UCSD-AML1 (cell line): Measurements from ENCODE around the gene CHMP1B.
A peak's percentile ranks its signal among the peaks of the same experiment; 100 is the strongest.
"Not testable (repeated sequence)": the region's sequence is repeated elsewhere in the genome, so short reads cannot be mapped to it uniquely, and the experiment has no call there.

ENCODE experiments used
- DNase-seq: peaks from one replicate; lab custom pipeline; 2025; ENCODE audit not compliant: unreplicated experiment; lab: John Stamatoyannopoulos, UW

The CHMP1B gene

DNA sequence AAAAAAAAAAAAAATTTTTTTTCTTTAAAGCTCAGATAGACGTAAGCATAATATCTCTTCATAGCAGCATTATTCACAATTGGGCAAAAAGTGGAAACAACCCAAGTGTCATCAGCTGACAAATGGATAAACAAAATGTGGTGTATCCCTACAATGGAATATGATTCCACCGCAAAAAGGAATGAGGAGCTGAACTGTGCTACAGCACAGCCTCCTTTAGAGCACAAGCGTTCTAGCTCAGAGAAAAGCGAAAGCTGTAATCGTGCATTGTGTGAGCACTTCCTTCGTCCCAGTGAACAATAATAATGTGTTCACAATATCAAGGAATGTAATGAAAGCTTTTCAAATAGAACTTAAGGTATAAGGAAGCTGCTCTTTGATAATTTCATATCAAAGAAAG lies 11.7 kb upstream of the CHMP1B start:
- DNase-seq: no peak

DNA sequence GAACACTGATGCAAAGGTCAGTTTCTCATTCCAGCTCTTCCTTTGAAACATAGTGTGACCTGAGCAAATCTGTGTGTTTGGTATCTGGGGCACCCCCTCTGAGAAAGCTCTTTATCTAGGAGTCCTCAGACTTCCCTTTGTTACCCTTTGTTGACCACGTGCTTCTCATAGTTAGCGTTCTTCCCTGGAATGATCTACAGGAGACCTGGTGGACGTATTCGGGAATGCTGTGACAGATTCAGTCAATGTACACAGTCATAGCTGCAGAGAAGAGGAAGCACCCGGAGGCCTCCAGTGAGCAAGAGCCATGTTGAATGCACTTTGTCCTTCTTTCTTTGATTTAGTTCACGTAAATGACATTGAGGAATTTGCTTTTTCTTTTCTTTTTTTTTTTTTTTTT lies 10.7 kb upstream of the CHMP1B start:
- DNase-seq: no peak

DNA sequence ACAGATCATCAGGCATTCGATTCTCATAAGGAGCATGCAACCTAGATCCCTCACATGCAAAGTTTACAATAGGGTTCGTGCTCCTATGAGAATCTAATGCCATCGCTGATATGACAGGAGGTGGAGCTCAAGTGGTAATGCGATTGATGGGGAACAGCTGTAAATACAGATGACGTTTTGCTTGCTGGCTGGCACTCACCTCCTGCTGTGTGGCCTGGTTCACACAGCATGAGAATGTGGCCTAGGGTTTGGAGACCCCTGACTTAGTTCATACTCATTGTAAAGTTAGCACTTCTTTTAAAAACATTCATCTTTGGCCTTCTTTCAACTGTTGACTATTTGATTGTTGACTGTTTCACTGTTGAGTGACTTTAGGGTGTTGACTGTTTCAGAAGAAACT lies 8.7 kb upstream of the CHMP1B start:
- DNase-seq: no peak

DNA sequence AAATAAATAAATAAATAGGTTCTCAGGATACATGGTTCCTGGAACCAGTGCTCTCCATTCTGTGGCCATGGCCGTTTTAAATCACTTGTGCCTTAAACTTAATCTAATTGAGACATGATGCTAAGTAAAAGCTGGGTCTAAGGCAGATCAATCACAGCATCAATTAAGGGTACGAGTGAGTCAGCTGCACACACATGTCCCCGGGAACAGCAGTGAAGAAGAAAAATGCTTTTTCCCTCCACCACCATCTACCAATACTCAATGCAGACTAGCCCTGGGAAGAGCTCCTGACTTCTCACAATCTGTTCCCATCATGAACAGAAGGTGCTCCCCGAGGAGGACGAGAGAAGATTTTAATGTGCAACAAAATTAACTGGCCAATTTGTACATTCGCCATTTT lies 6.8 kb upstream of the CHMP1B start:
- no peak for DNase-seq

DNA sequence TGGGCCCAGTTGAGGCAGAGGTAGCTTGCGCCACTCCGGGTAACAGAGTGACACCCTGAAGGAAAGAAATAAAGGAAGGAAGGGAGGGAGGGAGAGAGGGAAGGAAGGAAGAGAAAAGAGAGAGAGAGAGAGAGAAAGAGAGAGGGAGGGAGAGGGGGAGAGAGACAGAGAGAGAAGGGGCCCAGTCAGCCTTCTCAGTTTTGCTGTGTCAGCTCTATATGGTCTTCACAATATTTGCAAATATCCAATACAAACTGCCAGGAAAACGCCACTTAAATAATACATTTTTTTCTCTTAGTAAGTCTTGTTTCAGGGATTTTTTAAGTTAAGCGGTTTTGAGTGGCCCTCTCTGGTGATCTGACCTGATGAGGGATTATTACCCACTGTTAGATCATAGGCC lies 5.6 kb upstream of the CHMP1B start:
- DNase-seq: no peak

DNA sequence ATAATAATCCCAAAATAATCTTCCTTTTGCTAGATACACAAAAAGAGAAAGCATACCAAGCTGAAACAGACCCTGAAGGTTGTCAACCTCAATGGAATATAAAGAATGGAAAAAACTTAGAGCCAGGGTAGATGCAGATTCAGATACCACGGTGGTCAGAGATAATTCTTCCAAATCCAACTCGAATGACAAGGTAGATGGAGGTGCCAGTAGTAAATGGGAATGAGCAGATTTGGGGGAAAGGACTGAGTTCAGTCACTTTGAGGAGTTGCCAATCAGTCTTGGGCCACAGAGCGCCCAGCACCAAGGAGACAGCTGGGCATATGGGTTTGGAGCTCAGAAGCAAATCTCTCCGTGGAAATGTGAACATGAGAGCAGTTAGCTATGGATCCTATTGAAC lies 3.4 kb upstream of the CHMP1B start:
- DNase-seq: no peak

DNA sequence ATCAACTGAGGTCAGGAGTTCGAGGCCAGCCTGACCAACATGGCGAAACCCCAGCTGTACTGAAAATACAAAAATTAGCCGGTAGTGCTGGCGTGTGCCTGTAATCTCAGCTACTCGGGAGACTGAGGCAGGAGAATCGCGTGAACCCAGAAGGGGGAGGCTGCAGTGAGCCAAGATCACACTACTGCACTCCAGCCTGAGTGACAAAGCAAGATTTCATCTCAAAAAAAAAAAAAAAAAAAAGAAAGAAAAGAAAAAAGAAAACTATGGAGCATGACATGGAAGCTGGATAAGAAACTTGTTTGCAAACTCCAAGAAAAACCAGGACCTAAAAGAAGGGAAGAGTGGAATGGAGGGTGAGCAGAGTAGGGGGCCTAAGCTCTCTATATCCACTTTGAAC lies 1.9 kb upstream of the CHMP1B start:
- no peak for DNase-seq

DNA sequence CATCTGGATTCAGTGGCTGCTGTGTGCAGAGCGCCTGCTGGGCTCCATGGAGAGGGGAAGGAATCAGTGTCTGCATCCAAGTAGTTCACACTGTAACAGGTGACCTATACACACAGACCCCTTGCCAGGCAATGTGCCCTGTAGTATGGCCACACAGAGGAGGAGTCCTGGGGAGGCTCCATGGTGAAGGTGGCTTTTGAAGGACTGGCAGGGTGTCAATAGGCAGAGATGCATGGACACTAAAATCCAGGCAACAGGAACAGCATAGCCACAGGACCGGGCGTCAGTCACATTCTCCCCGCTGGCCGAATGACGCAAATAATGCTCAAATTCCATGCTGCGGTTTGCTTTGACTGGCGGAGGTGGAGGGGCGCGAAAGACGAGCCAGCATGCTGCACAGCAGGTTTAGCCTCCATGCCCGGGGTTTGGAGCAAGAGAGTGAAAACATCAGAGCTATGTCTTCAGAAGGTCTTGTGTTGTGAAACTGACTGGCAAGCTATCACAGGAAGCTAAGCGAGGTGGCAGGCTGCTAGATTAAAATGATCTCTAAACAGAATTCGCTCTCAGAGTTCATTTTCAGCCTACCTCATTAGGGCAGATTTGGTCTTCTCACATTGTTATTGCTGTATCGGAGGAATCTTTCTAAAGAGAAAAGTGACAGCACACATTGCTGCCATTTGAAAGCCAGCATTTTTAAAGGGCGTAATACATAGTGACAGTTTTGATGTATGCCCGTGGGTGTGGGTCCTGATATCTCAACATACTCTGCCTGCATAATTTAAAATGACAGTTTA lies 1.2 kb upstream of the CHMP1B start:
- DNase-seq: peak; percentile 56

DNA sequence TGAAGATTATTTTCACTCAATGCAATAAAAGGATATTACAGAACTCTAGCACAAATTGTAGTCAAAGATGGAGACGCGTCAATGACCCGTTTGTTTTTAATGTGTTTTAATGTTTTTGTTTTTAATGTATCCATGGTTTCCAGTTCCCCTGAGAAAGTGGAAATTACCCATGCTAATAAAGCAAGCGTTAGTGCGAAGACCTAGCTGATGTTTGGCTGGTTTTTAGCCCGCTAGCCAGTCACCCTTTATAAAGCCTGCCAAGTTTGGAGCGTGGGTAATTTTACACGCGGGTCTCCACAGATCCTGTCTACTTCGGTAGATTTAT lies 430 bp upstream of the CHMP1B start:
- DNase-seq: no peak

DNA sequence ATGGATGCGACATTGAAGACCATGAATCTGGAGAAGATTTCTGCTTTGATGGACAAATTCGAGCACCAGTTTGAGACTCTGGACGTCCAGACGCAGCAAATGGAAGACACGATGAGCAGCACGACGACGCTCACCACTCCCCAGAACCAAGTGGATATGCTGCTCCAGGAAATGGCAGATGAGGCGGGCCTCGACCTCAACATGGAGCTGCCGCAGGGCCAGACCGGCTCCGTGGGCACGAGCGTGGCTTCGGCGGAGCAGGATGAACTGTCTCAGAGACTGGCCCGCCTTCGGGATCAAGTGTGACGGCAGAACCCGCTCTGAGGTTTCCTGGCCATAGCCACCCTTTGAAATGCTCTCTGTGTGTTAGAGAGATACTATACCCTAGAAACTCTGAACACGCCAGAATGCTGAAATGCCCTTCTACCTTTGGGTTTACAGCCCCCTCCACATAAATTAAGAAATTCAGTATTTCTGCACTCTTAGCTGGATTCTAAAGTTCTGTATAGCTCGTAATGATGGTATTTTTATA lies 659 bp downstream of the CHMP1B start:
- peak; percentile 52 for DNase-seq

DNA sequence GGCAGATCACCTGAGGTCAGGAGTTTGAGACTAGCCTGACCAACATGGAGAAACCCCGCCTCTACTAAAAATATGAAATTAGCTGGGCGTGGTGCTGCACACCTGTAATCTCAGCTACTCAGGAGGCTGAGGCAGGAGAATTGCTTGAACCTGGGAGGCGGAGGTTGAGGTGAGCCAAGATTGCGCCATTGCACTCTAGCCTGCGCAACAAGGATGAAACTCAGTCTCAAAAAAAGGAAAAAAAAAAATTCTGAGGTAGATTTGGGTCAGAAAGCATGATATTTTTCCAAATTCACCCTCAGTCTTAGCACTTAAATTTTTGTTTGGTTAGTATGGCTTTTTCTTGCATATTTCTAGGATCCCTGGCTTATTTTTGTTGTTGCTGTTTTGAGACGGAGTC lies 3.3 kb downstream of the CHMP1B start:
- not testable (repeated sequence) for DNase-seq

DNA sequence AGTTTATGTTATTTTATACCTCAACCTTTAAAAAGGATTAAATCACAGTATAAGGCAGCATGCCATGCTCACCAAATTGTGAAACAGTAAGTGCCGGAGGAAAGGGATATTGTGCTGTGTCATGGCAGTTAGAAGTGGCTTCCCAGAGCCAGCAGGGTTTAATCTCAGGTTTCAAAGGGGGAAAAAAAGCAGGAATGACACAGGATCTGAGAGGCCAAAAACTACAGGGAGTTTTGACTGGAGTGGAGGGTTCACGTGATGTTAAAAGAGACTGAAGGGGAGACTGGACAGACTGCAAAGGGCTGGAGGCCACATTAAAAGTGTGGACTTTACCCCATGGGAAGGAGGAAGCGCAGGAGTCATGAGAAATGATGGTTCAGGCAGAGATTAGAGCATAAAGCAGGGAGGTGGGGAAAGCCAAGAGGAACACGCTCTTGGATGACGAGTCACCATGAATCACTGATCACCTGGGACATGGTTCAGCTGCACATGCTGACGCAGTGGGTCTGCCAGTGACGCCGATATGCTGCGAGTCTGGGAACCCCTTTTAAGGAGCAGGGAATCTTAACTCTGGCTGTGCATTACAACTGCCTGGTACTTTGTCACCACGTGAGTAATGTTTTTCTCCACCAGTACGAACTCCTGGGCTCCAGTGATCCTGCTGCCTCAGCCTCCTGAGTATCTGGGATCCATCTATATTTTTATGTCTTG lies 6.1 kb downstream of the CHMP1B start:
- DNase-seq: no peak

DNA sequence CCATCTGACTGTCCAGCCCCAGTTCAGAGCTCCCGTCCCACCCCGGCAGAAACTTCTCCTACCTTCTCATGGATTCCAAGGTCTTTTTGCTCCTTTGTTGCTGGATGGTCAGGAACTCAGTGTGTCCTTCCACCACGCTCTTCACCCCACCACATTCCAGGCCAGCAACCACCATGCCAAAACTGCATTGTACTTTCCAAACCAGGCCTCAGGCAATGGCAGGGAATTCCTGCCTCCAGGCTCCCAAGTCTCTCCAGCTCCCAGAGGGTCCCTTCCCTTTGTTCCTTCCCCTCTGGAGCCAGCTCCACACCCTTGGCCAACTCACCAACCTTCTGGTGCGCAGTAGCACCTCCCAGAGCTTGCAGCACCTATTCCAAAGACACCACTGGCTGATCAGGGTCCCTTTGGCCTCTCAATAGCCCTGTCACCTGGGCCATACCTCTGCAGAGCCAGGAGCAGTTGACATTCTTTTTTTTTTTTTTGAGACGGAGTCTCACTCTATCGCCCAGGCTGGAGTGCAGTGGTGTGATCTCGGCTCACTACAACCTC lies 8.1 kb downstream of the CHMP1B start:
- DNase-seq: no peak

DNA sequence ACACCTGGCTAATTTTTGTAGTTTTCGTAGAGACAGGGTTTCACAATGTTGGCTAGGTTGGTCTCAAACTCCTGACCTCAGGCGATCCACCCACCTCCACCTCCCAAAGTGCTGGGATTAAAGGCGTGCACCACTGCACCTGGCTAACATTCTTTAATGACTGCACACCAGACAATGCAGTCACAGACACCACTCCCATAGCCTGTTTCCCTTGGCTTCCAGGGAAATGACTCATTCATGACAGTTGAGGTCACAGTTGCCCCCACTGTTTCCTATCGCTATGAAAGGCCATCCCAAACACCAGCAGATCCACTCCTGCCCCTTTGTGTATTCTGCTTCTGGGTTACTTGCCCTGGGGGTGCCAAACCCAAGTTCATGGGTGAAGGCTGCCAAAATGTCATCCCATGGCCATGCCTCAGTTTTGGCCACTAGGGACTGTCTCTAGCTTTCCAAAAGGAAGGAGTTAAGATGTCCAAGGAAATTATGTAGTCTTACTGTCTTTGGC lies 8.7 kb downstream of the CHMP1B start:
- DNase-seq: no peak

DNA sequence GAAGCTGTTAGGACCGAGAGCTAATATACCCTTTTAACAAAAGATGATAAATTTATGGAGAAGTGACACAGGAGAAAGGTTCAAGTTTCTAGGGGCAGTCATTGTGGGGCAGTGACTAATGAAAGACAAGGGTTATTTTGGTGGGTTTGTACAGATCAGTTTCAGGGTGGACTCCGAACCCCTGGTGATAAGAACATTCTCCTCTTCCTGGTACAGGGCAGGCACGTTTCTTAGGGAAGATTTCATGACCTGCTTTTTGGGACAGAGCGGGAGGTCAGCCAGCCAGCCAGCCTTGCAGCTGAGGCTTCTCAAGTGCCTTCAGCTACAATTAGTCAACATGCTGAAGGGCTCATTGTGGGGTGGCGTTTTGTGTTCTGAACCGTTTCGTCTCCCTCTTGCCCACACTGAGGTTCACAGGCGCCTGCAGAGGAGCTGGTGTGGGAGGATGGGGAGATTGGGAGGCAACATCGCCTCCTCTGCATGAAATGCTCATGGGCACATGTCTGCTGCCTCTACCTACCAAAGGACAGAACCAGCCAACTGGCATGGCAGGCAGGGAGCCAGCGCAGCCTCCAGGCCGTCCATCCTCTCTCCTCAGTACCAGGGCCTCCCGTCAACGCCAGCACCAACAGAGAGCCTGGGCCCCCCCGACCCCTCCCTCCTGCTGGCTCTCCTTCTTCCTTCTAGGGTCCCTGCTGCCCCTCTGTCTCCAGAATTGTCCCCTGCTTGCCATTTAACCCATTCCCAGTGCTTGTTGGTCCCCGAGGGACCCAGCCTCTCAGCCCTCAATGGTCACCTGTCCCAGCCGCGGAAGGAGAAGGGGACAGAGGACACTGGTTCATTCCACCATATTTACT lies 9.6 kb downstream of the CHMP1B start:
- DNase-seq: no peak

DNA sequence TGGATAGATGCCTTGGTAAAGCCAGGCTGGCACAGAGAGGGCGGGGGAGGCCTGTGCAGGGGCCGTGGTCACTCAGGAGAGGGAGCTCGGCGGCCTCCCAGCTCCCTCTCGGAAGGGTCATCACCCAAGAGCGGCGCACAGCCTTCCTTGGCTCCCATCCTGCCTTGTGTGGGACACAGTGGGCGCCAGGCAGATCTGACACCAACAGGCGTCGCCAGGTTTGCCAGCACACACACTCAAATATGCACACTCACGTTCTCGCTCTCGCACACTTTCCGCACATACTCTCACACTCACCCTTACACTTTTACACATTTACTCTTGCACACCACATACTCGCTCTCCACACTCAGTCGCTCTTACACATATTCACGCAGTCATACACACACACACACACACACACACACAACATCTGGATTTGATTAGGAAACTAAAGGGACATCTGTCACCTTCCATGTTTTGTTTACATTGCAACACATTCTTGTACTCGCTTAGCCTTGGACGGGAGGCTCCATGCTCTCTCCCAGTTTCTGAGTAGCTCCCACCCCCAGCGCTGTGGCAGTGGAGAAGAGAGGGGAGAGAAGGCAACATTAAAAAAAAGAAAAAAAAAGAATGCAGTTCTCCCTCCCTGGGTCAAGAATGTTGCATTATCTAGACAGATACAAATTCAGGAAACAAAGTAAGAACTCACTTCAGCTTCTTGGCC lies 10.5 kb downstream of the CHMP1B start:
- DNase-seq: no peak

DNA sequence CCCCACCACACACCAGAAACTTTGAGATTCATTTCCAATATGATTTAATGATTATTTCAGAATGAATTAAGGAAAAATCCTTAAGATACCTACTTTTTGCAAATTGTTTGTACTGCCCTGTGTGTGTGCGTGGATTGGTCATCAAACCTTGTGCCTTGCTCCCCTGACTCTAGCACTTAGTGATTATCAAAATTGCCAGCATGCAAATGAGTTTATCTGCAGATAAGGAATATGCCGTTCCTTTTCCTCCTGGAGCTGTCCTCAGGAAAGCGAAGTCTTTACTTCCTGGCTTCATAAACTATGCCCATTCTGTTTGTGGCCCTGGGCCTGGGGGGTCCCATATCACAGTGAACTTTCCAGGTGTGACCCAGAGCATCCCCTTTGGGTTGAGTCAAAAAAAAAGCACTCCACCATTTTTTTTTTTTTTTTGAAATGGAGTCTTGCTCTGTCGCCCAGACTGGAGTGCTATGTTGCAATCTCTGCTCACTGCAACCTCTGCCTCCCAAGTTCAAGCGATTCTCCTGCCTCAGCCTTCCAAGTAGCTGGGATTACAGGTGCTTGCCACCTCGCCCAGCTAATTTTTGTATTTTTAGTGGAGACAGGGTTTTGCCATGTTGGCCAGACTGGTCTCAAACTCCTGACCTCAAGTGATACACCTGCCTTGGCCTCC lies 11.4 kb downstream of the CHMP1B start:
- no peak for DNase-seq

DNA sequence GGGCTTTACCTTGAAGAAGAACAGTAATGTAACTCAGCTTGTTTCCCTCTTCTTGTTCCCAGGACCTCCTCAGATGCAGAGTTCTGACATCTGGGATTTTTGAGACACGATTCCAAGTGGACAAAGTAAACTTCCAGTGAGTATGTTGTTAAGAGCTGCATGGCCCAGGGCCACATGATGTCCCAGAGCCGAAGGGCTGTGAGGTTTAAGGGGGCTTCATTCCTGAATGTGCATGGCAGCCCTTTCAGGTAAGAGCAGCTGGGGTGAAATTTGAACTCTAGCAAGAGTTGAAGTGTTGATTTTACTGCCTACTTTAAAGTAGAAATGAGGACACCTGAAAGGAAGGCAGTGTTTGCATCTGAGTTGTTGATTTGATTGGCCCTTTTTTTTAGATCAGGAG lies 13.3 kb downstream of the CHMP1B start:
- DNase-seq: no peak

DNA sequence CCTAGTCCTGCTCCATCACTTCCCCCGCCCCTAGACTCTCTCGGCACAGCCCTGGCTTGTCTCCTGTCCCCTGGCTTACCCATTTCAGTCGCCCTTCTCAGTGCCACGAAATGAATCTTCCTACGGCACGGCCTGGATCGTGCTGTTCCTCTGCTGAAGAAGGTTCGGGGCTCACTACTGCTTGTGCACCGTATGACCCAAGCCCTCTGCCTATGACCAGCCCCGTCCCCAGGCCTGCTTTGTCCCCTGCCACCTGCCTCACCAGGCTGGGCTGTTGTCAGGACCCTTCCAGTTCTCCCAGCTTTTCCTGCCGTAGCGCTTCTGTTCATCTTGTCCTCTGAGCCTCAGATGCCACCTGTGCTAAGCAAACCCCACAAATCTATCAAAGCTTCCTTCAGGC lies 13.9 kb downstream of the CHMP1B start:
- DNase-seq: no peak

DNA sequence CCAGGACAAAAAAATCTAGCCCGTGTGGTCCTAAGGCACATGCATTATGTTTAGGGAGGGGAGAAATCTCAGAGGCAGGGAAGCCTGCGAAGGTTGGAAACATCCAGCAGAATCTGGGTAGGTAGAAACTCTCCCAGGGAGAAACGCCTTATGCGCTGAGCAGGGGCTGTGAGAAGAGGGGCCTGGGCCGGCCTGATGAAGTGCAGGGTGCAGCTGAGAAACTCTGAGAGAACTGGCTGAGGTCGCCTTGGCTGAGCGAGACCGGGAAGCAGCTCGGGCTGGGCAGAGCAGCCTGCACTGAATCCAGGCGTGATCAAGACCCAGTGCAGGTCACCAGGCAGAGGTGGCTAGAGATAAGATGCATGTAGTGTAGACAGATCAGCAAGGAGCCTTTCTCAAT lies 15.1 kb downstream of the CHMP1B start:
- no peak for DNase-seq
